H1 (cell line): ENCODE results near the gene MYH10. TPM values are rescaled to one million over a fixed set of nuclear protein-coding genes. Genes with fewer than 3 reads are reported as not detected.

ENCODE experiments used
- CTCF ChIA-PET: fragments of 300-600 bp; sonication (Branson Sonifier 250); formaldehyde crosslinking; loops from one replicate; lab custom pipeline; 2021; ENCODE audit not compliant: partially characterized antibody; lab: Charles Lee
- POLR2A ChIA-PET: fragments of 300-600 bp; sonication (Branson Sonifier 250); formaldehyde crosslinking; loops from one replicate; lab custom pipeline; 2021; ENCODE audit warnings: inconsistent platforms; ENCODE audit not compliant: partially characterized antibody; lab: Charles Lee
- DNase-seq, 2 experiments: peaks; one replicate each; pipeline versions ENCODE4 v3.0.0 to v3.0.0-alpha.2; 2010 to 2022; ENCODE audit warnings: low spot score in 2 of 2, low read depth in 1 of 2, mixed read lengths in 1 of 2
- FAIRE-seq: peaks from 2 replicates; lab custom pipeline; 2011; peaks lifted over from hg19 to GRCh38; lab: Jason Lieb, UNC
- H2AFZ ChIP-seq: 2 replicates; pipeline ENCODE4 v1.8.1; 2012; ENCODE audit warnings: low read length, inconsistent platforms
- H2AK5ac ChIP-seq: 2 replicates; pipeline ENCODE4 v1.6.1; 2013; ENCODE audit warnings: low read depth, low read length
- H2BK120ac ChIP-seq: replicated peaks from 2 replicates; pipeline ENCODE3; 2013; ENCODE audit warnings: low read depth, low read length, inconsistent platforms
- H2BK12ac ChIP-seq: 2 replicates; pipeline ENCODE4 v1.6.1; 2013; ENCODE audit warnings: low read depth, low read length
- H2BK15ac ChIP-seq: 2 replicates; pipeline ENCODE4 v1.6.1; 2013; ENCODE audit warnings: low read length
- H2BK20ac ChIP-seq: 2 replicates; pipeline ENCODE4 v1.6.1; 2013; ENCODE audit warnings: low read length
- H2BK5ac ChIP-seq: 2 replicates; pipeline ENCODE4 v1.6.1; 2013; ENCODE audit warnings: low read depth, low read length
- H3K14ac ChIP-seq: 2 replicates; pipeline ENCODE4 v1.6.1; 2013; ENCODE audit warnings: inconsistent platforms; ENCODE audit not compliant: insufficient read length
- H3K18ac ChIP-seq: 2 replicates; pipeline ENCODE4 v1.6.1; 2013; ENCODE audit warnings: low read length; ENCODE audit errors: extremely low read depth
- H3K23ac ChIP-seq: 2 replicates; pipeline ENCODE4 v1.6.1; 2013; ENCODE audit warnings: inconsistent platforms; ENCODE audit not compliant: insufficient read length
- H3K23me2 ChIP-seq: 2 replicates; pipeline ENCODE4 v1.6.1; 2013; ENCODE audit warnings: low read depth, low read length
- H3K27ac ChIP-seq: 2 replicates; pipeline ENCODE4 v1.6.1; 2011; ENCODE audit warnings: low read depth, low read length, inconsistent platforms
- H3K27me3 ChIP-seq, 4 experiments: replicated peaks in 1 of 4; 1 replicate in 1 of 4; 2 replicates in 3 of 4; pipeline versions ENCODE4 v1.6.1 to v1.8.1; 2011 to 2013; ENCODE audit warnings: low read length in 3 of 4, mild to moderate bottlenecking in 3 of 4, inconsistent platforms in 2 of 4, mixed read lengths in 2 of 4, moderate library complexity in 1 of 4; ENCODE audit not compliant: control insufficient read depth in 3 of 4, insufficient read depth in 3 of 4; ENCODE audit errors: extremely low read depth in 1 of 4
- H3K36me3 ChIP-seq, 4 experiments: 2 replicates each; pipeline versions ENCODE4 v1.6.1 to v1.8.1; 2011 to 2013; ENCODE audit warnings: mild to moderate bottlenecking in 4 of 4, low read length in 3 of 4, moderate library complexity in 2 of 4, control low read depth in 1 of 4, inconsistent platforms in 1 of 4; ENCODE audit not compliant: insufficient read depth in 4 of 4, control insufficient read depth in 2 of 4
- H3K4ac ChIP-seq: replicated peaks from 2 replicates; pipeline ENCODE3; 2013; ENCODE audit warnings: low read length, low read depth, mixed read lengths, inconsistent platforms; ENCODE audit not compliant: insufficient read length
- H3K4me1 ChIP-seq, 4 experiments: replicated peaks in 1 of 4; 1 replicate in 1 of 4; 2 replicates in 3 of 4; pipeline versions ENCODE4 v1.6.1 to v1.8.1; 2011 to 2013; ENCODE audit warnings: low read length in 3 of 4, inconsistent platforms in 2 of 4, mixed read lengths in 1 of 4; ENCODE audit not compliant: insufficient read depth in 4 of 4, control insufficient read depth in 3 of 4
- H3K4me2 ChIP-seq, 2 experiments: 2 replicates each; pipeline versions ENCODE4 v1.6.1 to v1.8.1; 2011 to 2013; ENCODE audit warnings: low read depth in 2 of 2, low read length in 2 of 2, control low read depth in 1 of 2, inconsistent platforms in 1 of 2, mild to moderate bottlenecking in 1 of 2; ENCODE audit not compliant: insufficient read depth in 1 of 2
- H3K4me3 ChIP-seq, 4 experiments: fragments of 200-600, 300-600 bp in 1 of 4; sonication (generic), shearing (Covaris generic), sonication (Bioruptor Twin) in 1 of 4; 2 replicates each; pipeline versions ENCODE4 v1.5.1 to v1.8.1; 2011 to 2016; ENCODE audit warnings: low read length in 4 of 4, low read depth in 3 of 4, control low read depth in 2 of 4, inconsistent platforms in 2 of 4, mild to moderate bottlenecking in 2 of 4, mixed read lengths in 1 of 4, moderate library complexity in 1 of 4; ENCODE audit not compliant: insufficient read depth in 2 of 4; ENCODE audit errors: extremely low read depth in 1 of 4
- H3K56ac ChIP-seq: replicated peaks from 2 replicates; pipeline ENCODE3; 2013; ENCODE audit warnings: low read depth, mild to moderate bottlenecking, mixed read lengths, low read length, inconsistent platforms; ENCODE audit not compliant: insufficient read length
- H3K79me1 ChIP-seq: 2 replicates; pipeline ENCODE4 v1.6.1; 2013; ENCODE audit warnings: low read depth, low read length, control low read depth
- H3K79me2 ChIP-seq, 2 experiments: 2 replicates each; pipeline versions ENCODE4 v1.6.1 to v1.8.1; 2012 to 2013; ENCODE audit warnings: low read length in 2 of 2, mild to moderate bottlenecking in 2 of 2, inconsistent platforms in 1 of 2; ENCODE audit not compliant: insufficient read depth in 2 of 2, control insufficient read depth in 1 of 2
- H3K9ac ChIP-seq, 4 experiments: replicated peaks in 1 of 4; 1 replicate in 1 of 4; 2 replicates in 3 of 4; pipeline versions ENCODE4 v1.6.1 to v1.8.1; 2011 to 2013; ENCODE audit warnings: low read depth in 3 of 4, low read length in 3 of 4, control low read depth in 2 of 4, mild to moderate bottlenecking in 2 of 4, moderate library complexity in 2 of 4, inconsistent platforms in 1 of 4; ENCODE audit errors: extremely low read depth in 1 of 4
- H3K9me3 ChIP-seq, 2 experiments: 2 replicates each; pipeline versions ENCODE4 v1.6.1 to v1.8.1; 2012 to 2013; ENCODE audit warnings: mild to moderate bottlenecking in 2 of 2, moderate library complexity in 2 of 2, control low read depth in 1 of 2, inconsistent platforms in 1 of 2, low read depth in 1 of 2, low read length in 1 of 2, mixed read lengths in 1 of 2; ENCODE audit not compliant: insufficient read depth in 2 of 2
- H4K20me1 ChIP-seq, 2 experiments: replicated peaks in 1 of 2; 2 replicates each; pipeline versions ENCODE3 to v1.8.1; 2011 to 2013; ENCODE audit warnings: inconsistent platforms in 2 of 2, low read length in 2 of 2, mild to moderate bottlenecking in 1 of 2; ENCODE audit not compliant: insufficient read depth in 2 of 2, control insufficient read depth in 1 of 2
- H4K5ac ChIP-seq: 2 replicates; pipeline ENCODE4 v1.6.1; 2013; ENCODE audit warnings: low read length, low read depth, mixed read lengths, inconsistent platforms; ENCODE audit not compliant: insufficient read length
- H4K8ac ChIP-seq: 2 replicates; pipeline ENCODE4 v1.8.0; 2013; ENCODE audit warnings: mild to moderate bottlenecking, moderate library complexity, low read length, inconsistent platforms; ENCODE audit not compliant: insufficient read depth; ENCODE audit errors: extremely low read depth
- H4K91ac ChIP-seq: replicated peaks from 2 replicates; pipeline ENCODE3; 2013; ENCODE audit warnings: low read length, mixed read lengths, inconsistent platforms; ENCODE audit not compliant: insufficient read length
- ATF2 ChIP-seq: IDR thresholded peaks from 2 replicates; pipeline ENCODE4 v1.6.1; 2012; ENCODE audit warnings: low read length, inconsistent platforms
- BACH1 ChIP-seq: IDR thresholded peaks from 2 replicates; pipeline ENCODE4 v1.6.1; 2012; ENCODE audit warnings: low read length, improper control_type of control experiment
- CBX8 ChIP-seq: fragments of 300-800, 300-1000 bp; sonication (generic); IDR thresholded peaks from 2 replicates; pipeline ENCODE4 v1.7.1; 2016; ENCODE audit warnings: low read depth, low read length, borderline replicate concordance
- CHD1 ChIP-seq: IDR thresholded peaks from 2 replicates; pipeline ENCODE4 v1.6.1; 2012; ENCODE audit warnings: low read depth, low read length, improper control_type of control experiment
- CTBP2 ChIP-seq: IDR thresholded peaks from 2 replicates; pipeline ENCODE4 v1.7.0; 2011; ENCODE audit warnings: borderline replicate concordance, mild to moderate bottlenecking, moderate library complexity, mixed read lengths, low read length; ENCODE audit not compliant: insufficient read depth, insufficient read length
- GTF2F1 ChIP-seq: IDR thresholded peaks from 2 replicates; pipeline ENCODE4 v1.6.1; 2012; ENCODE audit warnings: low read depth, low read length, improper control_type of control experiment, borderline replicate concordance
- KDM4A ChIP-seq: IDR thresholded peaks from one replicate; pipeline ENCODE4 v1.7.1; 2012; ENCODE audit warnings: low read depth, mild to moderate bottlenecking, moderate library complexity, low read length, inconsistent platforms; ENCODE audit not compliant: severe bottlenecking
- KDM5A ChIP-seq: fragments of 200-600 bp; IDR thresholded peaks from 2 replicates; pipeline ENCODE4 v1.7.1; 2012; ENCODE audit warnings: mild to moderate bottlenecking, low read length, inconsistent platforms, mixed read lengths
- MAFK ChIP-seq: IDR thresholded peaks from 2 replicates; pipeline ENCODE4 v1.6.1; 2012; ENCODE audit warnings: low read depth, mild to moderate bottlenecking, improper control_type of control experiment, low read length
- RBBP5 ChIP-seq: IDR thresholded peaks from 2 replicates; pipeline ENCODE4 v1.7.1; 2012; ENCODE audit warnings: low read depth, mild to moderate bottlenecking, inconsistent platforms, low read length, moderate library complexity, borderline replicate concordance
- TCF12 ChIP-seq: IDR thresholded peaks from 2 replicates; pipeline ENCODE4 v1.6.1; 2011; ENCODE audit warnings: low read depth, mild to moderate bottlenecking, low read length
- YY1 ChIP-seq: IDR thresholded peaks from 2 replicates; pipeline ENCODE4 v1.6.1; 2011; ENCODE audit warnings: low read depth, mild to moderate bottlenecking, low read length
- WGBS, 2 experiments: shearing (Covaris generic) in 1 of 2; methylation state at CpG; one replicate each; pipeline versions ENCODE4 v1.1.6 to v1.1.7; 2013 to 2015; ENCODE audit warnings: low lambda C conversion rate in 2 of 2, mixed read lengths in 2 of 2, inconsistent platforms in 1 of 2, low coverage in 1 of 2, missing lambda C conversion rate in 1 of 2; ENCODE audit not compliant: insufficient replicate concordance in 2 of 2, insufficient coverage in 1 of 2, insufficient read length in 1 of 2; ENCODE audit errors: extremely low coverage in 1 of 2, missing lambda C conversion rate in 1 of 2; 5-methylcytosine and 5-hydroxymethylcytosine counted together
- polyA plus RNA-seq, 7 experiments: library from polyadenylated mRNA; depleted of rRNA in 3 of 7; stranded (reverse) in 5 of 7; unstranded in 2 of 7; fragments of >200 nt in 5 of 7; fragments of 200-250 nt in 2 of 7; gene quantifications; 1 replicate in 5 of 7; 2 replicates in 1 of 7; 4 replicates in 1 of 7; pipeline versions ENCODE4 v1.2.1 to v1.2.3, GENCODE V29; 2011 to 2013; ENCODE audit warnings: missing spikeins in 2 of 7, mixed read lengths in 2 of 7
- total RNA-seq: library from RNA; stranded (reverse); fragmentation: NEBNext Ultra II Directional; extraction: Animal tissue kit (Norgen Biotek cat#: 25700); gene quantifications from 2 replicates; pipeline ENCODE4 v1.2.1, GENCODE V29; 2021
- TF ChIP-seq, protein P1 (sequence below): IDR thresholded peaks from 2 replicates; pipeline ENCODE4 v1.6.1; 2012; ENCODE audit warnings: inconsistent platforms

Gene MYH10
- total and polyA plus RNA-seq, 2 of the 8 experiments (the other 6 are each of a cell fraction or from before 2014, with no cell fraction given): 64.1 to 289 TPM

- H3K4me3 ChIP-seq: no peak overlapping the region
- no peak overlapping the region for H3K18ac ChIP-seq
- no peak overlapping the region for H4K5ac ChIP-seq
- H3K4me2 ChIP-seq: no peak overlapping the region
- H2BK120ac ChIP-seq: no peak overlapping the region
- peaks cover 12% of the 10 kb centered on the region for H3K79me1 ChIP-seq
- WGBS, 2 experiments: 93% methylated on average over 9 of the region's 9 CpGs; no CpG with 5 or more reads in 1 of the 2 experiments
- H4K91ac ChIP-seq: no peak overlapping the region
- no peak overlapping the region for H2AFZ ChIP-seq
- H3K9ac ChIP-seq: no peak overlapping the region
- DNase-seq: no peak
- ChIA-PET POLR2A (interaction anchor here (1.3 to 1.5 kb wide), 2 partner anchors 86 to 258 kb away, joined by 4 read pairs; partner anchors contain the start of gene AURKB), CTCF (no interaction called here)
- no peak overlapping the region for H2AK5ac ChIP-seq
- peaks cover 2 to 11% (median 7%) of the 10 kb centered on the region in 4 experiments; a peak in 5 of 8 replicates for H3K36me3 ChIP-seq
- no peaks in the 10 kb centered on the region for H3K9me3 ChIP-seq
- H2BK5ac ChIP-seq: no peak overlapping the region
- no peak overlapping the region for H3K23ac ChIP-seq
- no peak for FAIRE-seq
- H3K4me1 ChIP-seq: peaks cover 0 to 6% (median 0%) of the 10 kb centered on the region in 4 experiments; a peak in 1 of 7 replicates
- H3K4ac ChIP-seq: no peak overlapping the region
- H3K79me2 ChIP-seq: no peaks in the 10 kb centered on the region; a peak in 1 of 4 replicates
- no peak overlapping the region for H2BK15ac ChIP-seq
- peaks cover 2 to 6% of the 10 kb centered on the region in 2 experiments for H4K20me1 ChIP-seq
- no peak overlapping the region for H3K27ac ChIP-seq
- H2BK12ac ChIP-seq: no peak overlapping the region
- no peaks in the 10 kb centered on the region for H3K27me3 ChIP-seq
- no peak overlapping the region for H3K14ac ChIP-seq
- H4K8ac ChIP-seq: no peak overlapping the region
- H2BK20ac ChIP-seq: no peak overlapping the region
- H3K23me2 ChIP-seq: no peaks in the 10 kb centered on the region
- H3K56ac ChIP-seq: no peak overlapping the region
- TF ChIP-seq MAFK (no peak), KDM5A (no peak), KDM4A (no peak), BACH1 (no peak), RBBP5 (no peak), CTBP2 (no peak), YY1 (no peak), GTF2F1 (no peak), ATF2 (no peak), CHD1 (no peak), TCF12 (no peak), CBX8 (no peak)
- TF ChIP-seq, protein P1, sequence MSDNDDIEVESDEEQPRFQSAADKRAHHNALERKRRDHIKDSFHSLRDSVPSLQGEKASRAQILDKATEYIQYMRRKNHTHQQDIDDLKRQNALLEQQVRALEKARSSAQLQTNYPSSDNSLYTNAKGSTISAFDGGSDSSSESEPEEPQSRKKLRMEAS: no peak
Observed at GRCh38 chr17:8468127-8468526, 162.4 kb downstream of the MYH10 start.
